Upper lobe of left lung (tissue), 6 donors: ENCODE measurements around the gene CFAP58. TPM values are rescaled to one million over a fixed set of nuclear protein-coding genes. Genes with fewer than 3 reads are reported as not detected.

Experiments used
- ATAC-seq, 2 donors: fragments of 200-7000 bp; cut with Tn5 transposase; one replicate each; pipeline ENCODE4 v1.9.1; 2022; ENCODE audit warnings: mild to moderate bottlenecking in 2 of 2, moderate library complexity in 2 of 2; ENCODE audit not compliant: low FRiP score in 2 of 2
- DNase-seq, 2 donors: peaks; one replicate each; pipeline ENCODE4 v3.0.0-alpha.2; 2019 to 2020
- H3K27ac ChIP-seq, 4 donors: fragments of 200-600 bp; sonication (generic); one replicate each; pipeline ENCODE4 v1.5.1; 2016 to 2019
- H3K27me3 ChIP-seq, 4 donors: fragments of 200-600 bp; sonication (generic); one replicate each; pipeline ENCODE4 v1.5.1; 2017 to 2019
- H3K36me3 ChIP-seq, 4 donors: fragments of 200-600 bp; sonication (generic); one replicate each; pipeline ENCODE4 v1.5.1; 2016 to 2019
- H3K4me1 ChIP-seq, 4 donors: fragments of 200-600 bp; sonication (generic); one replicate each; pipeline ENCODE4 v1.5.1; 2018 to 2019
- H3K4me3 ChIP-seq, 4 donors: fragments of 200-600 bp; sonication (generic); one replicate each; pipeline ENCODE4 v1.5.1; 2017 to 2019; ENCODE audit warnings: mild to moderate bottlenecking in 2 of 4, moderate library complexity in 1 of 4
- H3K9me3 ChIP-seq, 4 donors: fragments of 200-600 bp; sonication (generic); one replicate each; pipeline ENCODE4 v1.5.1; 2018 to 2019
- EP300 ChIP-seq, 4 donors: sonication (generic); formaldehyde crosslinking; IDR thresholded peaks; one replicate each; pipeline ENCODE4 v1.5.1; 2017; ENCODE audit warnings: antibody characterized with exemption in 4 of 4, control low read depth in 2 of 4
- POLR2A ChIP-seq, 4 donors: fragments of 450-650 bp; IDR thresholded peaks; one replicate each; pipeline ENCODE4 v1.5.1; 2016 to 2017; ENCODE audit warnings: antibody characterized with exemption in 4 of 4, mild to moderate bottlenecking in 2 of 4
- POLR2AphosphoS5 ChIP-seq, 2 donors: sonication (generic); formaldehyde crosslinking; IDR thresholded peaks; one replicate each; pipeline ENCODE4 v1.5.1; 2017; ENCODE audit warnings: antibody characterized with exemption in 2 of 2
- WGBS, 2 donors: methylation state at CpG; one replicate each; pipeline ENCODE4 v1.1.5; 2017 to 2018; 5-methylcytosine and 5-hydroxymethylcytosine counted together
- total RNA-seq, 6 donors: library from RNA; depleted of rRNA in 4 of 6; stranded (reverse); fragments of >200 nt in 4 of 6; gene quantifications; one replicate each; pipeline versions ENCODE4 v1.1.0 to v1.2.1, GENCODE V29; 2016 to 2021
- TF ChIP-seq, protein P1 (sequence below), 6 experiments: fragments of 450-650 bp in 4 of 6; fragments of 200-600 bp in 2 of 6; sonication (generic) in 2 of 6; IDR thresholded peaks; one replicate each; pipeline ENCODE4 v1.5.1; 2016 to 2019; ENCODE audit warnings: antibody characterized with exemption in 6 of 6
- donor health status: DM: no; HTN: no; CAD: no; lungs with moderate emphysema.
- donor health status: DM: no; HTN: yes; CAD: no; lungs with severe emphysema.

The CFAP58 gene
- total RNA-seq, 6 donors from 2014 or later: 0.14 to 11.0 (median 1.0) TPM

DNA sequence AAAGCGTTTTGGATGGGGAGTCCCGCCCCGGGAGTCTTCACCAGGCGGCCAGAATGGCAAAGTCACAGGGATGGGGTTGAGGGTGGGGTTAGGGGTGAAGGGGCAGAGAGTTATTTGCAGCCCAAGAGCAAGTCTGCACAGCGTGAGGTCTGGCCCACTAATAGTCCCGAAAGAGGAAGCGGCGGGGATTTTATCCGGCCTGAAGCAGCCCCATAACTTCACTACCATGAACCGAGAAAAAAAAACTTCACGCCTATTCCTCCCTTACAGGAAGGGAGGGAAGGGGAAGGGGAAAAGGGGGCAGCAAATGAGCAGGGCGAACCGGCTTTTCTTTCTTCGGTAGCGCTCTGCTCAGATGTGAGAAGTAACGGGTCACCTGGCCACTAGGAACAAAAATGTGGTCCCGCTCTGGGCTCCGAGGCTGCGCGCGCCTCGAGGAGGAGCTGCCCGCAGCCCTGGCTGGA is 16.1 kb upstream of the CFAP58 start:
- WGBS, 2 donors: 0% methylated on average over 15 to 23 of the region's 23 CpGs
- Histone ChIP-seq H3K9me3 (no peaks in the 10 kb centered on the region), H3K27ac (peak overlapping the region; percentile 99 to 100 (median 99)), H3K4me1 (peaks cover 48 to 70% (median 56%) of the 10 kb centered on the region in 4 donors), H3K36me3 (peaks cover 0 to 12% (median 0%) of the 10 kb centered on the region in 4 donors), H3K27me3 (no peaks in the 10 kb centered on the region), H3K4me3 (peak overlapping the region; percentile 60 to 97 (median 84))
- DNase-seq: peak in 1 of 2 donors; percentile 69
- peak; percentile 8 to 33 for TF ChIP-seq POLR2AphosphoS5 (IDR thresholded peaks at IDR 0.05)
- TF ChIP-seq, protein P1, sequence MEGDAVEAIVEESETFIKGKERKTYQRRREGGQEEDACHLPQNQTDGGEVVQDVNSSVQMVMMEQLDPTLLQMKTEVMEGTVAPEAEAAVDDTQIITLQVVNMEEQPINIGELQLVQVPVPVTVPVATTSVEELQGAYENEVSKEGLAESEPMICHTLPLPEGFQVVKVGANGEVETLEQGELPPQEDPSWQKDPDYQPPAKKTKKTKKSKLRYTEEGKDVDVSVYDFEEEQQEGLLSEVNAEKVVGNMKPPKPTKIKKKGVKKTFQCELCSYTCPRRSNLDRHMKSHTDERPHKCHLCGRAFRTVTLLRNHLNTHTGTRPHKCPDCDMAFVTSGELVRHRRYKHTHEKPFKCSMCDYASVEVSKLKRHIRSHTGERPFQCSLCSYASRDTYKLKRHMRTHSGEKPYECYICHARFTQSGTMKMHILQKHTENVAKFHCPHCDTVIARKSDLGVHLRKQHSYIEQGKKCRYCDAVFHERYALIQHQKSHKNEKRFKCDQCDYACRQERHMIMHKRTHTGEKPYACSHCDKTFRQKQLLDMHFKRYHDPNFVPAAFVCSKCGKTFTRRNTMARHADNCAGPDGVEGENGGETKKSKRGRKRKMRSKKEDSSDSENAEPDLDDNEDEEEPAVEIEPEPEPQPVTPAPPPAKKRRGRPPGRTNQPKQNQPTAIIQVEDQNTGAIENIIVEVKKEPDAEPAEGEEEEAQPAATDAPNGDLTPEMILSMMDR (IDR thresholded peaks at IDR 0.05): no peak
- TF ChIP-seq POLR2A (IDR thresholded peaks at IDR 0.05): peak in 1 of 4 donors; percentile 3
- TF ChIP-seq EP300 (IDR thresholded peaks at IDR 0.05): no peak
- ATAC-seq: peak; percentile 54 to 59

DNA sequence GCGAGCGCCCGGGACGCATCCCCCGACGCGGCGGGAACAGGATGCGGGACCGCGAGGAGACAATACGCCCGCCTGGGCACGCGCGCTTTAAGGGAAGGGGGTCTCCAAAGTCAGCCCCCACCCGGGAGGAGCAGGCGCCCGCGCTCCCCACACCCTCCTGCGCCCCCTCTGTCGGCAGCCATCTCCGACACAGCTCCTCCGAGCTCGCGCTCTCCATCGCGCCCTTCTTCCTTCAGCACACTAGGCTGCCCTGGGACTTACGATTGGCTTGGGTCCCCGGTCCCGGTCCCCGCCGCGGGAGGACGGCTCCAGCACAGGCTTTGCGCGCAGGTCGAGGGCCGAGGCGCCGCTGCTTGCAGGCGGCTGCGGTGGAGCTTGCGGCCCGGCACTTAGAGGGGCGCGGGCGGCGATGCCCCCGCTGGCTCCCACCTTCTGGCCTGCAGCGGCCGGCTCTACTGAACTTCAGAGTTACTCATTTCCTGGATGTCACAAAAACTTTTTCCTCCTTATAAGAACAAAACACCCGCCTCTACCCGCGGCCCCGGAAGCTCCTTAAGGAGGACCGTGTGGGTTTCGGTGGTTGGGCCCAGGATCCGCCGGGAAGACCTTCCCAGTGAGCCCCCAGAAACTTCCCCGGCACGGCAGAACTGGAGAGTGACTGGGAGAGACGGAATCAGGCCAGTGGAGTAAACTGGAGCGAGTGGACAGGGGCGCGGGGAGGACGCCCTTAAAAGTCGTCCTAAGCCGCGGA is 15.5 kb upstream of the CFAP58 start, which contains the start of gene ITPRIP:
ITPRIP (minus strand) TSS at position 481 of the 751 bp plus-strand sequence. CDS start 22,414 bp downstream, outside the sequence.
- DNase-seq (peak; percentile 85 to 92), ATAC-seq (peak; percentile 82 to 92)
- H3K4me1 ChIP-seq: peaks cover 43 to 64% (median 51%) of the 10 kb centered on the region in 4 donors
- H3K27ac ChIP-seq: peak within 1 kb of the TSS; percentile 99 to 100 (median 99)
- H3K36me3 ChIP-seq: peaks cover 0 to 12% (median 0%) of the 10 kb centered on the region in 4 donors
- 0% methylated on average over 39 to 51 of the region's 70 CpGs for WGBS, 2 donors
- TF ChIP-seq POLR2A (IDR thresholded peaks at IDR 0.05) (peak in 3 of 4 donors; percentile 95 to 98 (median 97)), EP300 (IDR thresholded peaks at IDR 0.05) (no peak), POLR2AphosphoS5 (IDR thresholded peaks at IDR 0.05) (peak; percentile 88 to 93)
- TF ChIP-seq, protein P1 (IDR thresholded peaks at IDR 0.05): peak in 2 of 6 experiments; percentile 18 to 26
- no peaks in the 10 kb centered on the region for H3K27me3 ChIP-seq
- no peaks in the 10 kb centered on the region for H3K9me3 ChIP-seq
- H3K4me3 ChIP-seq: peak within 1 kb of the TSS; percentile 60 to 97 (median 84)

DNA sequence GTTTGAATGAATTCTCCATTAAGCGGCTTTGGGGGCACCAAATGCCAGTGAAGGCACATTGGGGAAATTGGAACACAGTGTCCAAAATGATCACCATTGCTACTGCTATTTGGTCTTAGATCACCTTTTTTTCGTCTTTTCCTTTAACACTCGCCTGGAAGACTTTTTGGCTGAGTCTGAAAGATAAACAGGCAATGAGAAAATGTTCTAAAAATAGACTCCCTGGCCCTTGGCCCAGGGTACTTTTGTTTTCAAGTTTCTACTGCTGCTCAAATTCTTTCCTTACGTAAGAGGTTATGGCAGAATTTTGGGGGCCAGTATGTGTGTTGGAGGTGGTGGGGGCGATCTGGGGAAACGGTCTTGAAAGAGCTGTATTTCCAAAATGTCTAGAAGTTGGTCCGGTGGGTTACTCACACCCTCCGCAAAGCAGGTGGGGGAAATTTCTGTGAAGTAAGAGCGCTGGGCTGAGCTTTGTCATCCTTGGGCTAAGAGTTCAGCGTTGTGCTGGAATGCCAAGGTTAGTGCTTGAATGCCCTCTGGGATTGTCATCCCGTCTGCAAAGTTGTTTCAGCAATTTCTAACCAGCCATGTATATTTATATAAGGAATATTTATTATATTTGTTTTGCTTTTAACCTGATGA is 14.0 kb upstream of the CFAP58 start:
- ATAC-seq: peak; percentile 40 to 60

DNA sequence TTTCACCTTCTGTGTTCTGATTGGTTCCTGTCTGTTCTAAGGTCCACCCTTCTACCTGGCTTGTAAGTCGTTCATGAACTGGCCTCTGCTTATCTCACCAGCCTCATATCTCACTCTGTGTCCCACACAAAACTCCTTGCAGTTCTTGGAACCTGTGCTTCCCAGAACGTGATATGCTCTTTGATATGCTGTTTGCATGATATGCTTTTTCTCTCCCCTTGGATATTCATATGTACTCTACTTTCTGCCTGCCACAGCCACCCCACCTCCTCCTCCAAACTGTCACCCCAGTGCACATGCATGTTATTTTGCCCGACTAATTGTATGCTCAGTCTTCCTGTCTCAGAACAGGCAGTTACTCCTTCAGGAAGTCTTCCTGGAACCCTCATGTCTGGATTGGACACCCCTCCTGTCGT is 13.5 kb upstream of the CFAP58 start:
- Histone ChIP-seq H3K27me3 (no peaks in the 10 kb centered on the region), H3K9me3 (no peaks in the 10 kb centered on the region), H3K27ac (peak overlapping the region; percentile 99 to 100 (median 99)), H3K4me1 (peaks cover 25 to 44% (median 32%) of the 10 kb centered on the region in 4 donors), H3K36me3 (no peaks in the 10 kb centered on the region), H3K4me3 (peak overlapping the region in 3 of 4 donors; percentile 83 to 97 (median 86))
- DNase-seq (no peak), ATAC-seq (peak in 1 of 2 donors; percentile 41)
- TF ChIP-seq, protein P1 (IDR thresholded peaks at IDR 0.05): no peak
- TF ChIP-seq POLR2AphosphoS5 (IDR thresholded peaks at IDR 0.05) (peak; percentile 37 to 61), EP300 (IDR thresholded peaks at IDR 0.05) (peak in 3 of 4 donors; percentile 19 to 85 (median 77))
- WGBS, 2 donors: 10 to 11% methylated on average over 4 of the region's 4 CpGs

More for the DNA sequence above, 14.0 kb upstream of the CFAP58 start:
- Histone ChIP-seq H3K36me3 (peaks cover 0 to 5% (median 0%) of the 10 kb centered on the region in 4 donors), H3K27ac (peak overlapping the region; percentile 99 to 100 (median 99)), H3K4me3 (peak overlapping the region; percentile 60 to 97 (median 84)), H3K4me1 (peaks cover 30 to 49% (median 37%) of the 10 kb centered on the region in 4 donors), H3K27me3 (no peaks in the 10 kb centered on the region), H3K9me3 (no peaks in the 10 kb centered on the region)
- WGBS, 2 donors: 13 to 14% methylated on average over 11 of the region's 11 CpGs
- TF ChIP-seq, protein P1 (IDR thresholded peaks at IDR 0.05): no peak
- TF ChIP-seq EP300 (IDR thresholded peaks at IDR 0.05) (peak in 1 of 4 donors; percentile 3), POLR2A (IDR thresholded peaks at IDR 0.05) (no peak), POLR2AphosphoS5 (IDR thresholded peaks at IDR 0.05) (no peak)
- DNase-seq: no peak
